CD4-positive, alpha-beta T cell treated with Interleukin-15 for 4 hours (primary cell): Measurements from ENCODE around the gene CNIH2.
A peak's percentile ranks its signal among the peaks of the same experiment; 100 is the strongest.
"Not testable (repeated sequence)": the region's sequence is repeated elsewhere in the genome, so short reads cannot be mapped to it uniquely, and the experiment has no call there.

Source experiments
- DNase-seq: peaks from one replicate; pipeline ENCODE4 v3.0.0-alpha.2; 2020; ENCODE audit warnings: low spot score

Gene CNIH2

DNA sequence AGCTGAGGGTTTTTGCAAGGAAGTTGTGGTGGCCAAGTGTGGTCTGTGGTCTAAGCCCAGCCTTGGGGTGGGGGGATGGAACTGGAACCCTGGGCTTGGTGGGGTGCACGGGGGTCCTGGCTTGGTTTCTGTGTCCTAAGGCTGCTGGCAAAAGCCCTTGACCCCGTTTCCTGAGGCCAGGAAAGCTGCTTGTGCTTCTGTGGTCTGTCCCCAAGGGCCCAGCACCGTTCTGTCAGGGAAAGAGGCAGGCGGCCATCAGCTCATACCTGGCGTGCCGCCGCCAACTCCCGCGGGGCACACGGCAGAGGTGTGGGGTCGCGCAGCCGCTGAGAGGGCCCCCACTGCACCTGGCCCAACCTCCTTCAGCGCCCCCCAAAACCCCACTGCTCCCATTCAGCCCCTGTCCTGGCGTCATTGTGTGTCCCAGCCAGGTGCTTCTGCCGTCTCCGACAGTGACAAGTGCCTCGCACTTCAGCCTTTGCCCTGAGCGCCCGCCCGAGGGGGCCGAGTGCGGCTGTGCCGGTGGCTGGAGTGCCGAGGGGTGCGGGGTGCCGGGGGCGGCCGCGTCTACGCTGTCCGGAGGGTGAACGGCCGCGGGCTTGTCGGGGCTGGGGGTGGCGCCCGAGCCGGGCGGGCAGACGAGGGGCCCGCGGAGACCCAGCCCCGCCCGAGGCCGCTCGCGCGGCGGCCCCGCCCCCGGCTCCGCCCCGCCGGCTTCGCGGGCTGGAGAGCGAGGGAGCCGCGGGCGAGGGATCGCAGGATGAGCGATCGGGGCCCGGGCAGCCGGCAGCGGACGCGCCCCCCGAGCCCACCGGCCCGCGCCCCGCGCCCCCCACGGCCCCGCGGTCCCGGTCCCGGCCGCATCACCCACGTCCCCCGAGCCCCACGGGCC lies at the start of gene CNIH2:
TSS of gene CNIH2 (plus strand) at position 705 of the 892 bp plus-strand sequence. CDS start 282 bp downstream, outside the sequence.
- DNase-seq: peak; percentile 49

- no peak for DNase-seq
Observed at GRCh38 chr11:66228521-66228920, 49.5 kb upstream of the CNIH2 start.

DNA sequence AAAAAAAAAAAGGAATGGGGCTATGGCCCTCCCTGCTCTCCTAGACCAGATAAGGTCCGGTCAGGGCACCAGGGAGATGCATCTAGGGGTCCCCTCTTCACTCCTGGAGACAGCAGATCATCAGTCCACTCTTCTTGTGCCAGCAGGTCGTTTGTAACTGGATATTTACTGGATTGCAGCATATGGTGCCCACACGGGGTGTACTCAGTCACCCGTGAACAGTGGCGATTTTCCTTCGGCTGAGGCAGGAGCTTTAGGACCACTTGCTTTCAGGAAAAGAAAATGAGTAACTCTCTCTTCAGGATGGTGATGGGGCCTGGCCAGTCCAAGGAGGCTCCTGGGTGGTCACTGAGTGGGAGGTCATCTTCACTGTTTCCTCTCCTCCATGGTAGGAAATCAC lies 47.8 kb upstream of the CNIH2 start:
- no peak for DNase-seq

DNA sequence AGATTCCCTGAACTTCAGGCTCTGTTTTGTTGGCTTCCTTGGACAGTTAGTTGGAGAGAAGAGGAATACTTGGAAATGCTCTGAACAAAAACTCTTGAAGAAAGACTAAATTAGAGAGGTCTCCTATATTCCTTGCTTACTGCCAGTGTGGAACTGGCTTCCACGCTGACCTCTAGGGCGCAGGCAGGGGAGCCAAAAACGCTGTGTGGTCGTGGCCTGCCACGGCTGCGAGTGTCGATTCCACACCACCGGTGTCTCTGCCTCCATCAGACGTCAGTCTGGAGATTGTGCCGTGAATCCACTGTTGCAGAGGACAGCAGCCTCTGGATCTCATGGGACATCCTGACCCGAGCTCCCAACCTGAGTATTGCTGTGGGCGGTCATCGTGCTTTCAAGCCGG lies 47.0 kb upstream of the CNIH2 start:
- no peak for DNase-seq

- no peak for DNase-seq
Observed at GRCh38 chr11:66231561-66231960, 46.4 kb upstream of the CNIH2 start.

DNA sequence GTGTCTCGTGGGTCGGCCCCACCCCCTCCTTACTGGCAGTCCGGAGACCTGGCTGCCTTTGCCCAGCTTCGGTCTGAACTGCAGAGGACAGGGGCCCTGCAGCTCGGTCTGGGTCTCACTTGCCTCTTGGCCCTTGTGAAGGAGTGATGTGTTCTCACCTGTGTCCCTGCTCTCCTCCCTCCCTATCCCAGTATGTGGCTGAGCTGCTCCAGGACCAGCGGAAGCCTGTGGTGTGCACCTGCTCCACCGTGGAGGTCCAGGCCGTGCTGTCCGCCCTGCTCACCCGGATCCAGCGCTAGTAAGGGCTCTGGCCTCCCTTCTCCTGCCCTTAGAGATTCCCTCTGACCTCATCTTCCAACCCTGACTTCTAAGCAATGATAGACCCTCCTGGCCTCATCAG lies 45.2 kb upstream of the CNIH2 start:
- no peak for DNase-seq

GRCh38 chr11:66233301-66233700 lies 44.7 kb upstream of the CNIH2 start:
- DNase-seq: no peak

DNA sequence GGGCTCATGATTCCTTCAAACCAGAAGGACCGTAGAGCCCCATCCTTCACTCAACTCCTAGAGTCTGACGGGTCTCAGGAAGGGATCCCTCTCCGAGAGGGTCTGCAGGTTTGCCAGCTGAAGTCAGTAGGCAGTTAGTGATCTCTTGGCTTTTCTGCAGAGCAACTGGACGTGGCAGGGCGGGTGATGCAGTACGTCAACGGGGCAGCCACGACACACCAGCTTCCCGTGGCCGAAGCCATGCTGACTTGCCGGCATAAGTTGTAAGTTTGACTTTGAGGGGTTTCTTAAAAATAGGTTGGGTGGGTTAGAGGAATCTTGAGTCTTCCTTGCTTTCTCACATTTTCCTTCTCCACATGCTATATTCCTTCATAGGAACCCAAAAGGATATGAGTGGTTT lies 42.8 kb upstream of the CNIH2 start:
- DNase-seq: no peak

GRCh38 chr11:66237867-66238266 lies 40.1 kb upstream of the CNIH2 start:
- DNase-seq: no peak

- DNase-seq: no peak
Observed at GRCh38 chr11:66238786-66239413, 39.1 kb upstream of the CNIH2 start.

GRCh38 chr11:66239511-66239910 lies 38.5 kb upstream of the CNIH2 start:
- DNase-seq: no peak

DNA sequence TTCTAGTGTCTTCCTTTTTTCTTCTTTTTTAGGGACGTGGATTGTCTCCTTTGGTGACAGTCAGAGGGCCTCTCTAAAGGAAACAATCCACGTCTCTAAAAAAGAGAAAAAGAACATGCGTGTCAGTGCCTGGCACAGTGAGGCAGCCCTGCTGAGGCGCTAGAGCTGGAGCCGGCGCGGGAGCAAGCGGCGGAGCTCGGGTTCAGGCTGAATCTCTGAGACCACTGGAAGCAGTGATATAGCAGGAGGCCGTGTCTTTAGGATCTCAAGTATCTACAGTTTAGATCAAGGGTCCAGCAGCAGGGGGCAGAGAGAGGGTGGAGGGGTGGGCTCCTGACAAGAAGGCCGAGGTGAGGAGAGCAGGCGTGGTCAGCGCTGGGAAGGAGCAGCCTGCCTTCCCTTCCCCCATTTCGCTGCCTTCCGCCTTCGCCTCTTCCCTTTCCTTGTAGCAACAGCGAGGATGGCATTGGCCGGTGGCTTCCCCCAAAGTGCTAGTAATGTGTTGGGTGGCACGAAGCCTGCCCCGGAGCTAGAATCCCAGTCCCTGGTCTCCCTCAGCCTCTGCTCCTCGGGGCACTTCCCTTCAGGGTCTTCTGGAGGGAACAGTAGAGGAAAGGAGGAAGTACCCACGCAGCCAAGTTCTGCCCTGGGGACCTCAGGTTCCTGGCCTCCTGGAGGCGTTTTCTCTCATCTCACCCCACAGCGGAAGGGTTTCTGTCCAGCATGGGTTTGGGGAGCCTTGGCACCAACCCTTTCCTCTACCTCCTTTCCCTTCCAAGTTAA lies 37.8 kb upstream of the CNIH2 start:
- no peak for DNase-seq

DNA sequence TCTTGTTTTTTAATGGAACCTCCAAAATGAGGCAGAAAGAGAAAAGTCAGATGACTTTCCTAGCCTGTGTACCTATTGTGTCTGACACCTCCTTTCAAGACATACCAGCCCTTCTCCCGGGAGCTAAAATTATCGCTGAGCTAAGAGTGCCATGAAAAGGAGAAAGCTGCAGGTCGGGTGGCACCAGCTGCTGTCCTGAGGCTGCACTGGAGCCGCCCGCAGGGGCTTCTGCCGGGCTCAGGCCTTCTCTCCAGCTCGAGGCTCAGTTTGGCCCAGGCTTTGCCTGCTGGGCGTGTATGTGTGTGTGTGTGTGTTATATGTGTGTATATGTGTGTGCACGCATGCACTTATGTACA lies 37.2 kb upstream of the CNIH2 start:
- no peak for DNase-seq

DNA sequence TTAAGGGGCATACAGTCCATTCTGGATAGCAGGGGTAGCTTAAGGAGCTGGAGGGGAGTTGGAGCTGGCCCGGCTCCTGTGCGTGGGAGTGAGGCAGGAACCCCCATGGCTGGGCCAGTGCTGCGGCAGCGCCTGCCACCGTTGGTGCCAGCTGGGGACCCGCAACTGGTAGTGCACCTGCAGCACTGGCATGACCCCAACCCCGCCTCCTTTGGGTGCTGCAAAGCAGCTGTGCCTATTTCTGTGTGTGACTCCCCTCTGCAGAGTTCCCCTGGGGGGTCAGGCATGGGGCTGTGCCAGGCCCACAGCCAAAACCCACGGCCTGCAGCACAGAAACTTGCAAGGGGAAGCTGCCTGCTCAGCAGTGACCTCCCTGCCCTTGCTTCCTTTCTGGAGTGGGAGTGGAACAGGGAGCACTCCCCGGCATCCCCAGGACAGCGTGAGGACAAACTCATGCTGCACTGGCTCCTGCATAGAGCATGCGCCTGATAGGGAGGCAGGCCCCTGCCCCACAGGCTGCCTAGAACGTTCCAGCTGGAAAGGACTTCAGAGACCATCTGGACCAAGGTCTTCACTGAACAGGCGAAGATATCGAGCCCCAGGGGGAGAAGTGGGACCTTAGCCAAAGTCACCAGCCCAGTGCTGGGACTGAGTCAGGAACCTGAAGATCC lies 35.7 kb upstream of the CNIH2 start:
- no peak for DNase-seq

DNA sequence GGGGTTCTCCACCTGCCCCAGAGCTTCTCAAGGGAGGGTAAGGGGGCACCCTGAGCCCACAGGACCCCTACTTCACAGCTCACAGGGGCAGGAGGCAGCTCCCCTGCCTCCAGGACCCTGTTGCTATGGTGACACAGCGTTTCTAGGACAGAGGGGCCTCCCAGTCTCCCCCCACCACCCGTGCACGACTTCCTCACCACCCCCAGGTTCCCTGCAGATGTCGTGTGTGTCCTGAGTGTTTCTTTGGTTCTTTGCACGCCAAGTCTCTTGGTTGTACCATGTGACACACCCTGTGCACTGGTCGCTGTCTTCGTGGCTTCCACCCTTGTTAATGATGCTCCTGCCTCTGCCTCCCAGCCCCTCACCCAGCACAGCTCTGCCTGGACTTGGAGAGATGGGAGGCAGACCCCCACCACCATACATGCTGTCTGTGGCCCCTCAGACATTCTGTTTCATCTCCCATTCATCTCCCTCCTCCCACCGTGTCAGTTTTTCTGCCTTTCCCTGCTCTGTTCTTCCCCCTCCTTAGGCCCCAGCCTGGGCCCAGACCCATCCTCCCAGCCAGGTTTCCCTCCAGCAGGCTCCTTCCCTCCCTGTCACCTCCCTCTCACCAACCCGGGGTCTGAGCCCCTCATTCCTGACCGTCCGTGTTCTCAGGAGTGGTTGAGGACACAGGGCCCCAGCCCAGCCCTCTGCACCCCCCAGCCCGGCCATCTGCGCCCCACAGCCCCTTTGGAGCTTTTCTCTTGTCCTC lies 34.0 kb upstream of the CNIH2 start:
- no peak for DNase-seq

DNA sequence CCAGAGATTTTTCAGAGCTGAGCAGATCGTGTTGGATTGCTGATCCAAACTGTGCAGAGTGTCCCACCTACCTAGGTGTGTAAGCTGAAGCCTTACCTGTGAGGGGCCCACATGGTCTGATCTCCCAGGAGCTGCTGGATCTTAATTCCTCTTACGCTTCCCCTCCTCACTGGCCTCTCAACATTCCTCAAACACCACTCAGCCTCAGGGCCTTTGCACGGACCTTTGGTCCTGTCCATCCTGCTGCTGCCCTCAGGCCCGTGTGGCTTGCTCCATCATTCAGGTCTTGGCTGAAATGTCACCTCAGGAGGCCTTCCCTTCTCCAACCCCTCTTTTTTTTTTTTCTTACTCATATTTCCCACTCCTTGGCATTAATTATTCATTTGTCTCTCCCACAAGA lies 30.7 kb upstream of the CNIH2 start:
- DNase-seq: no peak

DNA sequence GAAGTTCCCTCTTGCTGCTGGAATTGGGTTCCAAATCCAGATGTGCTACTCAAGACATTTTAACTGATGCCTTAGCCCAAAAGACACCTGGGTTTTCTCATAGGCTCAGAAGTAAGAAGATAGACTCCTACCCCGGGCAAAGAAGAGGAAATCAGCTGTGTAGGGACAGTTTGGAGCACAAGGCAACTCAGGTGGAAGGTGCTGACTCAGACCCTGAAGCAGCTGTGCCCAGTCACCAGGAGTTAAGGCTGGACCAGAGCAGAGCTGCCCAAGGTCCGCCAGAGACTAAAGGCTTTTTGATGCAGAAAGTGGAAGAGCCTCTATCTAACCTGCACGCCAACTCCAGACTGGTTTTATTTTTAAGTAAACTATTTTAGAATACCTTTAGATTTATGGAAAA lies 30.2 kb upstream of the CNIH2 start:
- DNase-seq: no peak

- DNase-seq: no peak
Observed at GRCh38 chr11:66248903-66249302, 29.1 kb upstream of the CNIH2 start.

GRCh38 chr11:66251809-66252208 lies 26.2 kb upstream of the CNIH2 start:
- no peak for DNase-seq

- DNase-seq: not testable (repeated sequence)
Observed at GRCh38 chr11:66253081-66253480, 24.9 kb upstream of the CNIH2 start.

DNA sequence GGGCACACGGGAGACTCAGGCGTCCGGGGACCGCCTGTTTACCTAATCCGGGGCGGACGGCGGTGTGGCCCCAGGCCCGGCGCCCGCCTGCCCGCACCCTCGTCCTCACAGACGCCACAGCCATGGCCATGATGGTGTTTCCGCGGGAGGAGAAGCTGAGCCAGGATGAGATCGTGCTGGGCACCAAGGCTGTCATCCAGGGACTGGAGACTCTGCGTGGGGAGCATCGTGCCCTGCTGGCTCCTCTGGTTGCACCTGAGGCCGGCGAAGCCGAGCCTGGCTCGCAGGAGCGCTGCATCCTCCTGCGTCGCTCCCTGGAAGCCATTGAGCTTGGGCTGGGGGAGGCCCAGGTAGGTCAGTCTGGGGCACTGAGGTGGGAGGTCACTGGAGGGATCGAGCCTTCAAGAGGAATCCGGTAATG lies 19.5 kb upstream of the CNIH2 start:
- DNase-seq: no peak

DNA sequence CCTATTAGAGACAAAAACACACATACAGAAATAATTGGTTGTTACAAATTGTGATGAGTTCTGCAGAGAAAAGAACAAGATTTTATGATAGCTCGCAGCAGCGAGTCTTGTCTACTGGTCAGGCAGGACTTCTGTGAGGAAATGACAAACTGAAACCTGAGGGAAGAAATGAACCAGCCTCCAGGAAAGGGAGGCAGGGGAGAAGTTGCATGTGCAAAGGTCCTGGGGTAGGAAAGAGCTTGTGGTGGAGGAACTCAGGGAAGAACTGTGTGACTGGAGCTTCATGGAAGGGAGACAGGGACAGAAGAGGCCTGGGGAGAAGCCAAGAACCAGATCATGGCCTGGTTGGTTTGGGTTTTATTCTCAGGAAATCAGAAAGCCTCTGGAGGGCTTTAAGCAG lies 18.8 kb upstream of the CNIH2 start:
- DNase-seq: no peak
